SK-N-SH (cell line): ENCODE data around the gene GYS2. TPM values are rescaled to one million over a fixed set of nuclear protein-coding genes. Genes with fewer than 3 reads are reported as not detected.

Experiments used
- CTCF ChIA-PET: fragments of 300-600, 350-600 bp; formaldehyde crosslinking; extraction: SDS; loops from one replicate; lab custom pipeline; 2021; lab: Yijun Ruan, JAX
- POLR2A ChIA-PET: fragments of 350-600 bp; sonication (Branson Sonifier 250); formaldehyde crosslinking; extraction: SDS; loops from one replicate; lab custom pipeline; 2020; ENCODE audit warnings: antibody characterized with exemption, inconsistent platforms; lab: Yijun Ruan, JAX
- DNase-seq: peaks from one replicate; pipeline ENCODE4 v3.0.0; 2012
- H2AFZ ChIP-seq: fragments of 200-600 bp; sonication (generic); 2 replicates; pipeline ENCODE4 v1.8.1; 2016; ENCODE audit warnings: antibody characterized with exemption, mild to moderate bottlenecking, low read depth
- H3F3A ChIP-seq: fragments of 200-600 bp; sonication (generic); replicated peaks from 2 replicates; pipeline ENCODE3; 2016; ENCODE audit warnings: antibody characterized with exemption, mild to moderate bottlenecking; ENCODE audit not compliant: insufficient read depth
- H3K27ac ChIP-seq, 2 experiments: fragments of 200-500 bp in 1 of 2; fragments of 200-600 bp in 1 of 2; sonication (Bioruptor generic) in 1 of 2; sonication (generic), shearing (Covaris generic) in 1 of 2; 2 replicates each; pipeline versions ENCODE4 v1.5.1 to v1.6.1; 2014 to 2016; ENCODE audit warnings: low read depth in 2 of 2, inconsistent platforms in 1 of 2, low read length in 1 of 2, mild to moderate bottlenecking in 1 of 2, mixed read lengths in 1 of 2
- H3K27me3 ChIP-seq: fragments of 200-600 bp; sonication (generic), shearing (Covaris generic); 2 replicates; pipeline ENCODE4 v1.6.1; 2016; ENCODE audit warnings: mixed run types; ENCODE audit not compliant: insufficient read depth
- H3K36me3 ChIP-seq, 2 experiments: fragments of 200-500 bp in 1 of 2; fragments of 200-600 bp in 1 of 2; sonication (Bioruptor generic) in 1 of 2; sonication (generic) in 1 of 2; replicated peaks in 1 of 2; 2 replicates each; pipeline versions ENCODE3 to v1.5.1; 2014 to 2016; ENCODE audit warnings: low read length in 1 of 2, mild to moderate bottlenecking in 1 of 2; ENCODE audit not compliant: insufficient read depth in 2 of 2, control insufficient read depth in 1 of 2
- H3K4me1 ChIP-seq, 2 experiments: fragments of 200-500 bp in 1 of 2; fragments of 200-600 bp in 1 of 2; sonication (Bioruptor generic) in 1 of 2; sonication (generic), shearing (Covaris generic) in 1 of 2; 2 replicates each; pipeline versions ENCODE4 v1.5.1 to v1.6.1; 2014 to 2016; ENCODE audit warnings: low read depth in 1 of 2, low read length in 1 of 2, mixed run types in 1 of 2; ENCODE audit not compliant: insufficient read depth in 2 of 2, control insufficient read depth in 1 of 2
- H3K4me2 ChIP-seq: fragments of 200-600 bp; sonication (generic), shearing (Covaris generic); 2 replicates; pipeline ENCODE4 v1.6.1; 2017; ENCODE audit warnings: mixed run types
- H3K4me3 ChIP-seq, 2 experiments: fragments of 200-500 bp in 1 of 2; fragments of 200-600 bp in 1 of 2; sonication (Bioruptor generic) in 1 of 2; sonication (generic), shearing (Covaris generic) in 1 of 2; 2 replicates each; pipeline versions ENCODE4 v1.5.1 to v1.8.1; 2014 to 2016; ENCODE audit warnings: low read depth in 2 of 2, inconsistent platforms in 1 of 2, low read length in 1 of 2, mild to moderate bottlenecking in 1 of 2, mixed read lengths in 1 of 2, moderate library complexity in 1 of 2
- H3K79me2 ChIP-seq: fragments of 200-600 bp; sonication (generic); 2 replicates; pipeline ENCODE4 v1.8.1; 2017; ENCODE audit warnings: mild to moderate bottlenecking; ENCODE audit not compliant: insufficient read depth
- H3K9ac ChIP-seq: fragments of 200-600 bp; sonication (generic); 2 replicates; pipeline ENCODE4 v1.6.1; 2017; ENCODE audit warnings: mixed run types
- H3K9me2 ChIP-seq: fragments of 200-600 bp; sonication (generic); 2 replicates; pipeline ENCODE4 v1.6.1; 2017; ENCODE audit warnings: mixed run types
- H3K9me3 ChIP-seq: fragments of 200-600 bp; sonication (generic); 2 replicates; pipeline ENCODE4 v1.6.1; 2017; ENCODE audit warnings: mixed run types, mild to moderate bottlenecking, moderate library complexity
- H4K20me1 ChIP-seq: fragments of 200-600 bp; sonication (generic); 2 replicates; pipeline ENCODE4 v1.6.1; 2017; ENCODE audit warnings: mild to moderate bottlenecking, mixed run types; ENCODE audit not compliant: insufficient read depth
- ELF1 ChIP-seq: IDR thresholded peaks from 2 replicates; pipeline ENCODE4 v1.4.0; 2012
- EZH2phosphoT487 ChIP-seq: fragments of 200-600 bp; sonication (generic); IDR thresholded peaks from 2 replicates; pipeline ENCODE4 v1.6.1; 2017; ENCODE audit warnings: low read depth, mixed run types, mild to moderate bottlenecking, antibody characterized with exemption, moderate library complexity, borderline replicate concordance
- FOSL2 ChIP-seq: IDR thresholded peaks from 2 replicates; pipeline ENCODE4 v1.4.0; 2012; ENCODE audit warnings: low read depth, mild to moderate bottlenecking, moderate library complexity, borderline replicate concordance
- GABPA ChIP-seq: IDR thresholded peaks from 2 replicates; pipeline ENCODE4 v1.4.0; 2012; ENCODE audit warnings: low read depth, mild to moderate bottlenecking
- NRF1 ChIP-seq: IDR thresholded peaks from 2 replicates; pipeline ENCODE4 v1.6.1; 2012; ENCODE audit warnings: low read depth, mild to moderate bottlenecking, low read length
- POLR2AphosphoS5 ChIP-seq: IDR thresholded peaks from 2 replicates; pipeline ENCODE4 v1.6.1; 2012; ENCODE audit warnings: low read depth, low read length
- RFX5 ChIP-seq: IDR thresholded peaks from 2 replicates; pipeline ENCODE4 v1.6.1; 2012; ENCODE audit warnings: mild to moderate bottlenecking, improper control_type of control experiment, low read length
- RXRA ChIP-seq: IDR thresholded peaks from 2 replicates; pipeline ENCODE4 v1.4.0; 2012; ENCODE audit warnings: low read depth, mild to moderate bottlenecking, borderline replicate concordance
- SMC3 ChIP-seq: IDR thresholded peaks from 2 replicates; pipeline ENCODE4 v1.6.1; 2012; ENCODE audit warnings: low read depth, low read length, improper control_type of control experiment
- TAF1 ChIP-seq: IDR thresholded peaks from 2 replicates; pipeline ENCODE4 v1.6.1; 2012; ENCODE audit warnings: low read depth, mild to moderate bottlenecking, low read length, moderate library complexity, borderline replicate concordance
- TCF12 ChIP-seq: IDR thresholded peaks from 2 replicates; pipeline ENCODE4 v1.4.0; 2012
- YY1 ChIP-seq: IDR thresholded peaks from 2 replicates; pipeline ENCODE4 v1.4.0; 2012; ENCODE audit warnings: low read depth, mild to moderate bottlenecking
- WGBS: methylation state at CpG from one replicate; pipeline ENCODE4 v1.1.6; 2017; ENCODE audit warnings: low lambda C conversion rate; 5-methylcytosine and 5-hydroxymethylcytosine counted together
- polyA plus RNA-seq, 3 experiments: library from polyadenylated mRNA; depleted of rRNA; stranded (reverse); fragments of >200 nt; gene quantifications; 2 replicates each; pipeline ENCODE4 v1.2.3, GENCODE V29; 2012
- TF ChIP-seq, protein P1 (sequence below): IDR thresholded peaks from 2 replicates; pipeline ENCODE4 v1.4.0; 2012; ENCODE audit warnings: low read depth
- TF ChIP-seq, protein P2 (sequence below): fragments of 200-600 bp; sonication (generic); IDR thresholded peaks from 2 replicates; pipeline ENCODE4 v1.6.1; 2017; ENCODE audit warnings: antibody characterized with exemption, mild to moderate bottlenecking, moderate library complexity
- TF ChIP-seq, protein P3 (sequence below): IDR thresholded peaks from 2 replicates; pipeline ENCODE4 v1.4.0; 2012; ENCODE audit warnings: low read depth, borderline replicate concordance
- TF ChIP-seq, protein P4 (sequence below): IDR thresholded peaks from 2 replicates; pipeline ENCODE4; 2012
- TF ChIP-seq, protein P5 (sequence below): fragments of 150-350 bp; IDR thresholded peaks from 2 replicates; pipeline ENCODE4 v1.6.1; 2016; ENCODE audit warnings: mild to moderate bottlenecking, low read depth, low read length

Gene GYS2
- polyA plus RNA-seq, 1 of the 3 experiments (the other 2 are of a cell fraction) = not detected

DNA sequence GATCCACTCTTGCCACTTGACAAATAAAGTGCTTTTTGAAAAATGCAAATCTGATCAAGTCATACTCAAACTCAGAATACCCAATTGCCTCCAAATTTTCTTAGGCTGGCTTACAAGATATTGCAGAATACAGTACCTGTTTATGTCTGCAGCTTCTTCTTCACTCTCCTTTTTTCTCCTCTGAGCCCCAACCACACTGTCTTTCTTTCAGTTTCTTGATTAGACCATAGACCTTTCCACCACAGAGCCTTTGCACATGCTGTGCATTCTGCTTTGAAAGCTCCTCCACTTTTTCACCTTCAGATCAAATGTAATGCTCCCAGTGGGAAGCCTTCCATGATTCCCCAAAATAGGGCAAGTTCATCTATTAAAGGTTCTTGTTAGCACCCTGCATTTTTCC is 13.9 kb upstream of the GYS2 start (continued):
- TF ChIP-seq SMC3 = no peak
- no peak for TF ChIP-seq GABPA

DNA sequence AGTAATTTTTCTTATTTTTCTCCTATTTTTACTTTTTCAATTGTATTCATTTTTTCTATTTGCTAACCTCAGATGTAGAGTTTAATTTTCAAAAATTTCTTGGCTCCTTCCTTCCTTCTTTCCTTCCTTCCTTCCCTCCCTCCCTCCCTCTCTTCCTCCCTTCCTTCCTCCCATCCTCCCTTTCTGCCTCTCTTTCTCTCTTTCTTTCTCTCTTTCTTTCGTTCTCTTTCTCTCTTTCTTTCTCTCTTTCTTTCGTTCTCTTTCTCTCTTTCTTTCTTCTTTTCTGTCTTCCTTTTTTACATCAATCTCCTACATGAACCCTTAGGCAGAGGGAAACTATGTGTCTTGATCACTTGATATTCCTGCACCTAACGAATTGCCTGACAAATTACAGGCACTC is 12.4 kb upstream of the GYS2 start:
- Histone ChIP-seq H3K27me3 (no peaks in the 10 kb centered on the region), H3K9me3 (no peaks in the 10 kb centered on the region), H3K4me1 (no peaks in the 10 kb centered on the region; a peak in 1 of 4 replicates), H3F3A (no peaks in the 10 kb centered on the region), H2AFZ (no peak overlapping the region), H3K4me2 (no peak overlapping the region), H3K9me2 (no peaks in the 10 kb centered on the region), H3K79me2 (no peaks in the 10 kb centered on the region), H3K4me3 (no peak overlapping the region), H3K27ac (no peak overlapping the region), H3K36me3 (no peaks in the 10 kb centered on the region), H4K20me1 (no peaks in the 10 kb centered on the region), H3K9ac (no peak overlapping the region)
- ChIA-PET POLR2A (no interaction called here), CTCF (no interaction called here)
- TF ChIP-seq YY1 (no peak), ELF1 (no peak)
- TF ChIP-seq, protein P1, sequence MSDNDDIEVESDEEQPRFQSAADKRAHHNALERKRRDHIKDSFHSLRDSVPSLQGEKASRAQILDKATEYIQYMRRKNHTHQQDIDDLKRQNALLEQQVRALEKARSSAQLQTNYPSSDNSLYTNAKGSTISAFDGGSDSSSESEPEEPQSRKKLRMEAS = no peak
- TF ChIP-seq, protein P2, sequence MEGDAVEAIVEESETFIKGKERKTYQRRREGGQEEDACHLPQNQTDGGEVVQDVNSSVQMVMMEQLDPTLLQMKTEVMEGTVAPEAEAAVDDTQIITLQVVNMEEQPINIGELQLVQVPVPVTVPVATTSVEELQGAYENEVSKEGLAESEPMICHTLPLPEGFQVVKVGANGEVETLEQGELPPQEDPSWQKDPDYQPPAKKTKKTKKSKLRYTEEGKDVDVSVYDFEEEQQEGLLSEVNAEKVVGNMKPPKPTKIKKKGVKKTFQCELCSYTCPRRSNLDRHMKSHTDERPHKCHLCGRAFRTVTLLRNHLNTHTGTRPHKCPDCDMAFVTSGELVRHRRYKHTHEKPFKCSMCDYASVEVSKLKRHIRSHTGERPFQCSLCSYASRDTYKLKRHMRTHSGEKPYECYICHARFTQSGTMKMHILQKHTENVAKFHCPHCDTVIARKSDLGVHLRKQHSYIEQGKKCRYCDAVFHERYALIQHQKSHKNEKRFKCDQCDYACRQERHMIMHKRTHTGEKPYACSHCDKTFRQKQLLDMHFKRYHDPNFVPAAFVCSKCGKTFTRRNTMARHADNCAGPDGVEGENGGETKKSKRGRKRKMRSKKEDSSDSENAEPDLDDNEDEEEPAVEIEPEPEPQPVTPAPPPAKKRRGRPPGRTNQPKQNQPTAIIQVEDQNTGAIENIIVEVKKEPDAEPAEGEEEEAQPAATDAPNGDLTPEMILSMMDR = no peak
- no peak for DNase-seq
- 52% methylated on average over 3 of the region's 3 CpGs for WGBS

DNA sequence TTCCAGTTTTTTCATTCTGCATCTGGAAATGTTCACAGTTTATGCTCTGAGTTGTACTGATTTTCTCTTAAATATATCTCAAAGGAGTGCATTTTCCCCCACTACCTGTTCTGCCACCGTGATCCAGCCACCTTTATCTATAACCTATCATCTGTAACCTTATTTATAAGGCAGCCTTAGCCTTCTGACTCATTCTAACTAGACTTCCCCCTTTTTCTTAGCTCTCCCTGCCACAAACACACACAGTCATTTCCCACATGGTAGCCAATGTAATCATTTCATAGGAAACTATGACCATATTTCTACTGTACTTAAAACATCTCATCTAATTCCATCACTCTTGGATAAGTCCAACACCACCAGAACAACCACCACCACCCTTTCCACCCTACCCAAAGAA is 10.8 kb upstream of the GYS2 start:
- no peaks in the 10 kb centered on the region for H4K20me1 ChIP-seq
- H3F3A ChIP-seq = no peaks in the 10 kb centered on the region
- POLR2A ChIA-PET = no interaction called here
- no peaks in the 10 kb centered on the region for H3K36me3 ChIP-seq
- H2AFZ ChIP-seq = no peak overlapping the region
- no peak overlapping the region for H3K9ac ChIP-seq
- 3% methylated on average over 1 of the region's 1 CpG for WGBS
- H3K4me2 ChIP-seq = no peak overlapping the region
- no peaks in the 10 kb centered on the region; a peak in 1 of 4 replicates for H3K4me1 ChIP-seq
- no peak overlapping the region for H3K4me3 ChIP-seq
- H3K9me2 ChIP-seq = no peaks in the 10 kb centered on the region
- no peak for TF ChIP-seq TAF1
- TF ChIP-seq YY1 = no peak
- TF ChIP-seq, protein P3, sequence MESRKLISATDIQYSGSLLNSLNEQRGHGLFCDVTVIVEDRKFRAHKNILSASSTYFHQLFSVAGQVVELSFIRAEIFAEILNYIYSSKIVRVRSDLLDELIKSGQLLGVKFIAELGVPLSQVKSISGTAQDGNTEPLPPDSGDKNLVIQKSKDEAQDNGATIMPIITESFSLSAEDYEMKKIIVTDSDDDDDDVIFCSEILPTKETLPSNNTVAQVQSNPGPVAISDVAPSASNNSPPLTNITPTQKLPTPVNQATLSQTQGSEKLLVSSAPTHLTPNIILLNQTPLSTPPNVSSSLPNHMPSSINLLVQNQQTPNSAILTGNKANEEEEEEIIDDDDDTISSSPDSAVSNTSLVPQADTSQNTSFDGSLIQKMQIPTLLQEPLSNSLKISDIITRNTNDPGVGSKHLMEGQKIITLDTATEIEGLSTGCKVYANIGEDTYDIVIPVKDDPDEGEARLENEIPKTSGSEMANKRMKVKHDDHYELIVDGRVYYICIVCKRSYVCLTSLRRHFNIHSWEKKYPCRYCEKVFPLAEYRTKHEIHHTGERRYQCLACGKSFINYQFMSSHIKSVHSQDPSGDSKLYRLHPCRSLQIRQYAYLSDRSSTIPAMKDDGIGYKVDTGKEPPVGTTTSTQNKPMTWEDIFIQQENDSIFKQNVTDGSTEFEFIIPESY = no peak
- no peak for TF ChIP-seq EZH2phosphoT487
- TF ChIP-seq, protein P4, sequence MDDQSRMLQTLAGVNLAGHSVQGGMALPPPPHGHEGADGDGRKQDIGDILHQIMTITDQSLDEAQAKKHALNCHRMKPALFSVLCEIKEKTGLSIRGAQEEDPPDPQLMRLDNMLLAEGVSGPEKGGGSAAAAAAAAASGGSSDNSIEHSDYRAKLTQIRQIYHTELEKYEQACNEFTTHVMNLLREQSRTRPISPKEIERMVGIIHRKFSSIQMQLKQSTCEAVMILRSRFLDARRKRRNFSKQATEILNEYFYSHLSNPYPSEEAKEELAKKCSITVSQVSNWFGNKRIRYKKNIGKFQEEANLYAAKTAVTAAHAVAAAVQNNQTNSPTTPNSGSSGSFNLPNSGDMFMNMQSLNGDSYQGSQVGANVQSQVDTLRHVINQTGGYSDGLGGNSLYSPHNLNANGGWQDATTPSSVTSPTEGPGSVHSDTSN = no peak
- TF ChIP-seq TCF12 = no peak
- TF ChIP-seq RXRA = no peak
- TF ChIP-seq, protein P2 = no peak
- TF ChIP-seq, protein P5, sequence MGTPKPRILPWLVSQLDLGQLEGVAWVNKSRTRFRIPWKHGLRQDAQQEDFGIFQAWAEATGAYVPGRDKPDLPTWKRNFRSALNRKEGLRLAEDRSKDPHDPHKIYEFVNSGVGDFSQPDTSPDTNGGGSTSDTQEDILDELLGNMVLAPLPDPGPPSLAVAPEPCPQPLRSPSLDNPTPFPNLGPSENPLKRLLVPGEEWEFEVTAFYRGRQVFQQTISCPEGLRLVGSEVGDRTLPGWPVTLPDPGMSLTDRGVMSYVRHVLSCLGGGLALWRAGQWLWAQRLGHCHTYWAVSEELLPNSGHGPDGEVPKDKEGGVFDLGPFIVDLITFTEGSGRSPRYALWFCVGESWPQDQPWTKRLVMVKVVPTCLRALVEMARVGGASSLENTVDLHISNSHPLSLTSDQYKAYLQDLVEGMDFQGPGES = no peak
- TF ChIP-seq RFX5 = no peak
- TF ChIP-seq NRF1 = no peak
- no peak for TF ChIP-seq POLR2AphosphoS5
- TF ChIP-seq FOSL2 = no peak
- H3K79me2 ChIP-seq = no peaks in the 10 kb centered on the region
- H3K27ac ChIP-seq = no peak overlapping the region
- no peaks in the 10 kb centered on the region for H3K27me3 ChIP-seq
- CTCF ChIA-PET = interaction anchor here (0.7 kb wide), 1 partner anchor 13 kb away, joined by 3 read pairs; no protein-coding TSS in a partner anchor
- no peaks in the 10 kb centered on the region for H3K9me3 ChIP-seq
- no peak for DNase-seq
